Fibroblast of skin of right quadriceps (primary cell): ENCODE data around the gene PRKN.
A peak's percentile ranks its signal among the peaks of the same experiment; 100 is the strongest.

Experiments used
- DNase-seq: peaks from one replicate; pipeline ENCODE4 v3.0.0-alpha.2; 2013

PRKN gene

GRCh38 chr6:161679980-161680538 lies 1047.5 kb downstream of the PRKN start:
- DNase-seq = no peak

GRCh38 chr6:161677188-161677587 lies 1050.4 kb downstream of the PRKN start:
- no peak for DNase-seq

DNA sequence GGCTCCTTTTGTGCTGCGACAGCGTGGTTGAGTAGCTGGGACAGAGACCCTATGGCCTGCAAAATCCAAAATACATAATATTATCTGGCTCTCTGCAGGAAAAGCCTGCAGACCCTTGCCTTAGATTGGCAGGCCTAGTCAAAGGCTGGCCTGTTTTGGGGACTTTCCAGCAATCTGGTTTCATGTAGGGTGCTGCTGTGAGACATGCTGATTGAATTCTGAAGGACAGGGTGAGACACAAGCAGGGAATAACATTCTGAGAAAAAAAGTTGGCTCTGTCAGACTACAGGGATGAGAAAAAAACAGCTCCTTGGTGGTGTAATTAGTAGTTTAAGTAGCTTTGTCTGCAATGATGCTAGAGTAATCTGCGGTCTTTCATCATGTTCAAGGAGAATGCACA lies 1051.0 kb downstream of the PRKN start:
- no peak for DNase-seq

DNA sequence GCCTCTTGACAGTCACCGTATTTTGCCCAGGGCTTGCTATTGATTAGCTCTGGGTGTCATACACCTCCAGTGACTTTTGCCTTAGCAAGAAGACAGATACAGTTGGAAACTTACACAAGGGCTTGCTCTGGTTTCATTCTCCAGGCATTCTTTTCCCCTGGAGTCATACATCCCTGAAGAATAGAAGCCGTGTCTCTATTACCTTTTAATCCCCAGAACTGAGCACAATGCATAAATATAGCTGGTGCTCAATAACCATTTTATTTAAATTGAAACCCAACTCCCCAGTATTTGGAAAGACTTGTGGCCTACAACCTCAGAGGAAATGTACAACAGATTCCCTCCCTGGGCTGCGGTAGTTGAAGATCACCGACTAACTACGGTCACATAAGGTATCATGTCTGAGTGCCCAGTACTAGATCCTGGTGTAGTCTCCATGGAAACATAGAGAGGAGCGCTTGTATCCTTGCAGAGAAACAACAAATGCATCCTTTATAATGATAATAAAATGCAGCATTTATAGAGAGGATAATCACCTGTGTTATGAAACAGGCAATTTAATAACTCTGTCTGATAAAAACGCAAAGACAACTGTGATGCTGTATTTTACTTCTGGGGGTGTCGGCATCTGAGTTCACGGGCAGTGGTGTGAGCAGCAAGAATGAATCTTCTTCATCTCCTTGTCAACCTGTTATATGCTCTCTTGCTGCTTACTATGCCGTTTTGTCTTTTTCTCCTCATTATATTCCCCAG lies 1052.5 kb downstream of the PRKN start:
- DNase-seq = peak; percentile 2

DNA sequence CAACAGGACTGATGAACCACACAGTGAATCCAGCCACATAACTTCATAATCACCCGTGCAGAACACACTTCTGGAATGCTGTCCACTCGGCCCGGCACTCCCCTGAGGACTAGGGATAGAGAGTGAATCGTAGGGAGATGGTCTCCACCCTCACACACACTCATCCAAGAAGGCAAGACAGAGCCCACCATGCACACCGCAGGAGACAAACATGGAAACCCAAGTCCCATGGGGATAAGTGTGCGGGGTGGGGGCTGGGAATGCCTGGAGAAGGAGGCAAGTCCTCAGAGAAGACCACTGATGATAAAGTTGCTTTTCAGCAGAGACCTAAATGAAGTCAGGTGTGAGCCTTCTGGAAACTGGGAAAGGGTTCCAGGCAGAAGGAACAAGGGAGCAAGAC lies 1054.5 kb downstream of the PRKN start:
- no peak for DNase-seq

DNA sequence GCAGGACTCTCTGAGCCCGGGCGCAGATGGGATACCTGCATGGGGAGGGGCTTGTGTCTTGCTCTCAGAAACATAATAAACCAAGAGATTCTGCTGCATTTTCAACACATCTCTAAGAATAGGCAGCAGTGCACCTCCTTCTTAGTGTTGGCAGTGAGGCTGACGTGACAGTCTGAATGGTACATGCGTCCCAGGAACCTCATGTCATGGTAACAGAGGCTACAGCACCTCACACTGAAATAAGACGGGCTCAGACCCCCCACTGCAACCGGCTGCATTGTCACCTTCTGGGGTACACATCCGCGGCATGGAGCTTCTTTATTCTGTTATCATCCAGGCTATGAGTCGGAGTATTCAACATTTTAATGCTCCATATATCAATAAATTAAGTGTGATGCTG lies 1056.4 kb downstream of the PRKN start:
- DNase-seq = no peak

DNA sequence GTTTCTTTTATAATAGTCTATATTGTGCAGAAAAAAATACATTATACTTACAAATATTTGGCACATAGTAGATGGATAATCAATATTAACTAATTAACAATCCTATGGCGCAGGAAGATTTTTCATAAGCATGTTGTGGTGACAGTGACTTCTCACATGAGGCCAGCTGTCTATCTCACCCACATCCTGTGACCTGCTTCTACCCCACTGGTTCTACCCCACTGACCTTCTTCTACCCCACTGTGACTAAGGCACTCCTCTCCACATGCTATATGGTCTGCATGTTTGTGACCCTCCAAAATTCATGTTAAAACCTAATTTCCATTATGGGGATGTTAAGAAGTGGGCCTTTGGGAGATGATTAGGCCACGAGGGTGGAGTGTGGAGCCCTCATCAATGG lies 1058.9 kb downstream of the PRKN start:
- no peak for DNase-seq

DNA sequence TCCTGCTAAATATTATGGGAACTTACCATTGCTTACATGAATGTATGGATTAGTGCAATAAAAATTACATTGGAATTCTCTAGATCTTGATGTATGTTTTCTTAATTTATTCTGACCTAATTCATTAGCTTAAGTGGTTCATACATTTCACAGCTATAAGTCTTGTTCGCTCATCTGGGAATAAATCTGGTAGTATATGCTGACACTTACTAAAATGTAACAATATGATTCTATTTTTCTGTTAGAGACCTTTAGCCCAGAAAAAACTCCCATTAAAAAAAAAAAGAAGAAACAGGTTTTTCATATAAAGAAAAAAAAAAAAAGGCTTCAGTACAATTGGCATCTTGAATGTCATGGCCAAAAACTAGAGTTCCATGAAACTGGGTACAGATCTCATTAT lies 1059.6 kb downstream of the PRKN start:
- DNase-seq = no peak

GRCh38 chr6:161663682-161664081 lies 1063.9 kb downstream of the PRKN start:
- no peak for DNase-seq

GRCh38 chr6:161660666-161661571 lies 1066.6 kb downstream of the PRKN start:
- no peak for DNase-seq

- no peak for DNase-seq
Measured at GRCh38 chr6:161658211-161658610, 1069.4 kb downstream of the PRKN start.

GRCh38 chr6:161654209-161654608 lies 1073.4 kb downstream of the PRKN start:
- no peak for DNase-seq

DNA sequence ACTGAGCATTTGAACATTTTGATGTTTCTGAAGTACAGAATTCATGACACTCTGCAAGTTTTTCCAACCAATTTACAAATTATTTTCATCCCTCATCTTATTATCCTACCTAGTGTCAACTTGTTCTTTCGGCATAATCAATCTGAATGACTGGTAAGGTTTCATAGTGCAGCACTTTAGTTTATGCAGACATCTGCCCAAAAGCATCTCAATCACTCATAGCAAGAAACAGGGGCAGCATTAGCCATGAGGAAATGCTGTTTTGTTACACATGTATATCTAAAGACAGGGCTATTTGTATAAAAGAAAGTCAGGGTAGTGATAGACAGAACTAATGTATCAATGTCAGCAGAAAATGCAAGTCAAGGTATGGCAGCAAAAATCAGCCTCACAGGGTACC lies 1075.6 kb downstream of the PRKN start:
- no peak for DNase-seq

GRCh38 chr6:161649841-161650240 lies 1077.7 kb downstream of the PRKN start:
- no peak for DNase-seq

- DNase-seq = no peak
Measured at GRCh38 chr6:161649068-161649467, 1078.5 kb downstream of the PRKN start.

DNA sequence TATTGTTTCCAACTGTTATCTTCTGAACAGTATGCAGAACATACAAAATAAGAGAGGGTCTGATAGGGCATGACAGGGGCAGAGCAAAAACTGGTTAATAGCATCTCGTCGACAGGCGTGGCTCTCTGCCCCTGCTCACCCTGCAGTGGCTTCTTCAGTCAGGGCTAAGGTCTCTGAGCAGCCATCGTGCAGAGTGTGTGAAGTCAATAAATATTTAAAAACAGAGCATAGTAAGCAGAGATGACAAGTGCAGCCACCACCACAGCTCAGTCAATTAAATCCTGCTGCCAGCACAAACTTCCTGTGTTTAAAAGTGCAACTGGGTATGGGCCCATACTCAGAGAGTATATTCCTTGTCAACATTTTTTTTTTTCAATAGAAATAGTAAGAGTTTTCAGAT lies 1080.3 kb downstream of the PRKN start:
- DNase-seq = no peak

DNA sequence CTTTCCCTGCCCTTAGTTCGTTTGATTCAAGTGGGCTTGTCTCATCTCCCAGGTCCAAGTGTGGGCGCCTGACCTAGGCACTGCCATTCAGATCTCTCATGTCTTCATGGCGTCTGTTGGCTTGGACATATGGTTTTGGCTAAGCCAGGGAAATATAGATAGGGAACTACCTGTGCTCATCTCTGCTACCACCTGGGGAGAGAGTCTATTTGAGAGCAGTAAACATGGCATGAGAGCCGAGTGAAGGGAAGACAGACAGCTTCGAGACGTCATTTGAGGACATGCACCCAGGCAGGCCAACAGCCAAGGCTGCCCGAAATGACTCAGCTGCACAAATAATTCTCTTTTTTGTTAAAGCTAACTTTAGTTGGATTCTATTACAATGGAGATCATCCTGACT lies 1083.0 kb downstream of the PRKN start:
- no peak for DNase-seq

DNA sequence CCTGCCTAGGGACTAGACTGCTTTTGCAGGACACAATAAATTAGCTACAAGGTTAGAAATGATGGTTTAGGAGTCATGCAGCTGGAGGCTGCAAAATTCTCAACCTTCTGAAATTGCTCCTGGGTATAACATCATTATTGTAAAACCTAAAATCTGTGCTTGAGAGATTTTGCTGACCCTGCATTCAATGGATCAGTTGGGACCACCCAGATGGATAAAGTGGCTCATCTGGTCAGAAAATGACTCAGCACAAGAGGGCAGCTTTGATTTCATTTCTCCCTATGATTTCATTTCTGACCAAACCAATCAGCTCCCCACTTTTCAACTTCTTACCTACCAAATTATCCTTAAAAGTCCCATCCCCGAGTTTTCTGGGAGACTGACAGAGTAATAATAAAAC lies 1086.4 kb downstream of the PRKN start:
- no peak for DNase-seq

- peak; percentile 17 for DNase-seq
Measured at GRCh38 chr6:161639772-161640171, 1087.8 kb downstream of the PRKN start.

- no peak for DNase-seq
Measured at GRCh38 chr6:161637658-161638057, 1089.9 kb downstream of the PRKN start.

GRCh38 chr6:161636882-161637430 lies 1090.6 kb downstream of the PRKN start:
- no peak for DNase-seq

DNA sequence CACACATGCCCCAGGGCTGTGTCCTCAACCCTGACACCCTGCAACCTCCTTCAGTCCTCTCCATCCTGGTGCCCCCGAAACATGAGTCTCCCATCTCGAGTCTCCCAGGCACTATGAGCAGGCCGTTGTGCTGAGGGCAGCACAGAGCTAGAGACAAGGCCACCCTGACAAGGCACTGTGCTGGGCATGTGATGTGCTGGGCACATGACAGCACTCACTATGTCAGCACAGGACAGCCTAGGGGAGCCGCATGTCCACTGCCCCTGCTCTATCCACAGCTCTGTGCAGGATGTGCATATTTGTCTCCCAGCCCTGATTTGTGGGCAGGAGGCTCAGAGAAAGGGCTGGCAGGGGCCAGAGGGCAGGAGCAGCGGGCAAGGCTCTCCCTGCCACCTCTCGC lies 1091.6 kb downstream of the PRKN start:
- no peak for DNase-seq

DNA sequence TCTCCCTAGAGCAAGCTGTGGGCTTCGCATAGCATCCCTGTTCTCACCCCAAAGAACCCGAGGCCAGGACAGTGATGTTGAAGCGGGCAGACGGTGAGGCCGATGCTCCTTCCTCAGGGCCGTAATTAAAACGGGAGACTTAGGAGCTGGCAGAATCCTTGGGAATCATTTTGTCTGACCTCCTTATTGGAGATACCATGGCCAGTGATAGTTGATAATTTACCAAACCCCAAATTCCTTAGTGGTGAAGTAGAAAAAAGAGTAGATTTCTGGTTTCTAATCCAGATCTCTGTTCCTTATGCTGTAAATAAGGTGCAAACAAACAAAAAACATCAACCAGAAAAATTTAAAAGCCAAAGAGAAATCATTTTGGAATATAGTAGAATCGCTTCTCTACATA lies 1092.7 kb downstream of the PRKN start:
- DNase-seq = no peak
